ENCODE measurements around the gene DDX43.
"Not testable (repeated sequence)": the region's sequence is repeated elsewhere in the genome, so short reads cannot be mapped to it uniquely, and the experiment has no call there.

Gene DDX43

DNA sequence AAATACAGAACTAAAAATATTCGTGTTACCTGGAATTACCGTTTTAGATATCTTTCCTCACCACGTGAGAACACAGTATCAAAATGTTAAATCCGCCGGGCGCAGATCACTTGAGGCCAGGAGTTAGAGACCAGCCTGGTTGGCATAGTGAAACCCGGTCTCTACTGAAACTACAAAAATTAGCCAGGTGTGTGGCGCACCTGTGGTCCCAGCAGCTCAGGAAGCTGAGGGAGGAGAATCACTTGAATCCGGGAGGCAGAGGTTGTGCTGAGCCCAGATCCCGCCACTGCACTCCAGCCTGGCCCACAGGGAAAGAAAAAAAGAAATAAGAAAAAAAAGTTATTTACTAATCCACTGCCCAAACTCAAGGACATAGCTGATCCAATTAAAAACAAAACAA lies 4.8 kb upstream of the DDX43 start:
- no peak for DNase-seq

- DNase-seq = no peak
Measured at GRCh38 chr6:73391675-73392074, 3.0 kb upstream of the DDX43 start.

DNA sequence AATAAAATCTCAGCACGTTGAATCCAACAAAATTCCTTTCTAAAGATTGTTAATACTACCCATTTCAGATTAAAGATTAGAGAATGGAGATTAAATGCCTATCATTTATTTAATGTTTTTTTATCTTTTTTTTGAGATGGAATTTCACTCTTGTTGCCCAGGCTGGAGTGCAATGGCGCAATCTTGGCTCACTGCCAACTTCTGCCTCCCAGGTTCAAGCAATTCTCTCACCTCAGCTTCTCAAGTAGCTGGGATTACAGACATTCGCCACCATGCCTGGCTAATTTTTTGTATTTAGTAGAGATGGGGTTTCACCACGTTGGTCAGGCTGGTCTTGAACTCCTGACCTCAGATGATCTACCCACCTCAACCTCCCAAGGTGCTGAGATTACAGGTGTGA lies 2.4 kb upstream of the DDX43 start:
- not testable (repeated sequence) for DNase-seq

DNA sequence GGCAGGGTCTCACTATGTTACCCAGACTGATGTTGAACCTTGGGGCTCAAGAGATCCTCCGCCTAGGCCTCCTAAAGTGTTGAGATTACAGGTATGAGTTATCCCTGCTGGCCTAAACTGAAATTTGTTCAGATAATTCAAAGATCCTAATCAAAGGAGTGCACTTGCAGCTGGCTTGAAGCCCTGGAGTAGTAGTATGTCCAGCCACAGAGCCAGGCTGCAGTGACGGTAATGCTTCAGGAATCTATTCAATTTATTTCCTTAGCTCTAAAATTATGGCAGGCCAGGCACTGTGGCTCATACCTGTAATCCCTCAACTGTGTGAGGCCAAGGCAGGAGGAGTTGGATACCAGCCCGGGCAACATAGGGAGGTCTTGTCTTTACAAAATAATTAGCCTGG lies 1.4 kb upstream of the DDX43 start:
- DNase-seq = no peak

- DNase-seq = no peak
Measured at GRCh38 chr6:73395875-73396274, 1.2 kb downstream of the DDX43 start.

- no peak for DNase-seq
Measured at GRCh38 chr6:73400656-73401055, 6.0 kb downstream of the DDX43 start.

- DNase-seq = no peak
Measured at GRCh38 chr6:73409395-73409794, 14.8 kb downstream of the DDX43 start.

- DNase-seq = no peak
Measured at GRCh38 chr6:73413102-73413501, 18.5 kb downstream of the DDX43 start.

GRCh38 chr6:73418081-73418741 lies 23.6 kb downstream of the DDX43 start:
- no peak for DNase-seq

- no peak for DNase-seq
Measured at GRCh38 chr6:73421534-73421933, 26.9 kb downstream of the DDX43 start.

DNA sequence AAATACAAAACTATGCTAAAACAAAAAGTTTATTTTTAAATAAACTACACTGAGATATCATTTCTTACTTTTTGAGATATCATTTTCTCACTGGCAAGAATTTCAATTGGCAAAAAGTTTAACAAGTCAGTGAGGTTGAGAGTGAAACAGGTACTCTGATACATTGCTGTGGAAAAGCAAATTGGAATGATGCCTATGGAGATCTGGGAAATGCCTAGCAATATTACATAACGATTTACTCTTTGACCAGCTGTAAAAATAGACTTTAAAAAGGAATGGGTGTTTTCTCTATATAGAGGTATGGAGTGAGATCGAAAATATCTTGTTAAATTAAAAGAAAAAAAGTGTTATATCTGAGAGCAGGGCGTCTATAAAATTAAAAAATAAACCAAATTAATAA lies 40.6 kb downstream of the DDX43 start:
- no peak for DNase-seq

GRCh38 chr6:73443555-73443954 lies 48.9 kb downstream of the DDX43 start:
- DNase-seq = no peak

DNA sequence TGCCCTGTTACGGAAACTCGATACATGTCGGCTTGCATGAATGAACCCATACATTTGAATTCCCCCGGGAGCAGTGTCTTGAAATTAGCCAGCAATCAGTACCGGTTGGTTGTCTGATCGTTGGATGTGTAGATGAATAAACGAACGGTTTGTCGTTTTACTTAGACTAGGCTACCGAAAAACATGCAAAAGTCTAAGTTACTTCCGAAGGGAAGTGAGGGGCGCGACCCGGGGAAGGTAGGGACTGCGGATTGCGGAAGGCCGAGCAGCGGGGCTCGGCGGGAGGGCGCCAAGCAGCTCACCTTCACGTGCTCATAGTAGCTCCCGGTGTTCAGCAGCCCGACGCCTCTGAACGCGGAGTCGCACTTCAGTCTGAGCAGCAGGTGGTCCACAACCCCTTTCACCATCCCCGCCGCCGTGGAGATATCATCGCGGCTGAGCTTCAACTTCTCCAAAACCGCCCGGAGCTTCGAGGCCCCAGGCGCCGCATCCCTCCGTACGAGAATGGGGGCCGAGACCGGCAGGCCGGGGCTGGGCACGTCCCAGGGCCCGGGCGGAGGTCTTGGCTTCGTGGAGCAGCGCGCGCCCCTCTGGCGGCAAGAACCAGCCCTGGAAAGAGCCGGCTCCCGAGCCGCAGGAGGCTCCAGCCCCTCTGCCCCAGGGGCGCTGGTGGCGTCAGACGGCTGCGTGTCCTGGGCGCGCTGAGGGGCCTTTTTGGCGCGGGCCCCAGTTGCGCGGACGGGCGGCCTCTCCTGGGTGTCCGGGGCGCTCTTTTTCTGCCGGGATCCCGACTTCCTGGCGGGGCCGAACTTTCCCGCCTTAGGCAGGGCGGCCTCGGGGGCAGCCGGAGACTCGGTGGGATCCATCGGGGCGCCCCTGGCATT lies 56.8 kb downstream of the DDX43 start:
- DNase-seq = peak; percentile 49

GRCh38 chr6:73452107-73452461 lies 57.5 kb downstream of the DDX43 start, which contains the start of gene CGAS:
TSS of gene CGAS (minus strand) at chr6:73452297. CDS start at chr6:73452181, 116 bp downstream.
- peak; percentile 75 for DNase-seq

DNA sequence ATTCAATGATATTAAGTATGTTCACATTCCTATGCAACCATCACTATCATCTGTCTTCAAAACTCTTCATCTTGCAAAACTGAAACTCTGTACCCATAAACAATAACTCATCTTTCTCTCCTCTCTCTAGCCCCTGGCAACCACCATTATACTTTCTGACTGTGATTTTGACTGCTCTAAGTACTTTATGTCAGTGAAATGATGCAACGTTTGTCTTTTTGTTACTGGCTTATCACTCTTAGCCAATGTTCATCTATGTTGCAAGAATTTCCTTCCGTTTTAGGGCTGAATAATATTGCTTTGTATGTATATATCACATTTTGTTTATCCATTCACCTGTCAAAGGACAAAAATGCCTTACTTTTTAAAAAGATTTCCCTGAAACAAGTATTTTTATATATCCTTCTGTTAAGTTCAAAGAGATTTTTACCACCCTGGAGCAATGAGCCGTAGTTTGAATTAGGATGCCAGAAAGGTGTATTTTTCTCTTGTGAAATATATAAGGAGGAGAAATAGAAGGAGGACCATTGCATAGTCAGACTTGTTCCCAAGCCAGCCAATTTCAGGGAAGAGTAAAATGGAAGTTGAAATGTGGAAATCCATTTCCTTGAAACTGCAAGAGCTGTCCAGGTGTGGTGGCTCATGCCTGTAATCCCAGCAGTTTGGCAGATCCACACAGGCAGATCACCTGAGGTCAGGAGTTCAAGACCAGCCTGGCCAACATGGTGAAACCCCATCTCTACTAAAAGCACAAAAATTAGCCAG lies 61.4 kb downstream of the DDX43 start:
- DNase-seq = no peak

DNA sequence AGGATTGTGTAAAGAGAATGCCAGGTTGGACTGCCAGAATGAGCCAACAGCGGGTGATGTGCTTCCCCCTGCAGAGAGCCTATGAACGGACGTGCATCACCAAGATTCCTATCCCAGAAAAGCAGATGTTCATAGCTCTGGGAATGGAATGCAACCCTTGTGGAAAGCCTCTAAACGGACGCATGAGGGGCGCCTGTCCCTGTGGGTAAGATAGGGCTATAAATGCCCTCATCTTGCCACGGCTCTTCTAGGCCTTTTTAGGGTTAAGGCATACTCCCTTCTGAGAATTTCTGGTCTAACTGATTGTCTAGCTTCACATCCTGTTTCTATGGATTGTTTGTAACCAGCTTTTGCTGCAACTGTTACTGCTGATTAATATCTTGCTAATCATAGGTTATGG lies 64.8 kb downstream of the DDX43 start:
- not testable (repeated sequence) for DNase-seq

- no peak for DNase-seq
Measured at GRCh38 chr6:73460056-73460455, 65.4 kb downstream of the DDX43 start.

GRCh38 chr6:73461537-73462350 lies 67.1 kb downstream of the DDX43 start, which contains the start of gene MTO1:
TSS of gene MTO1 (plus strand) at chr6:73461737. CDS start at chr6:73461855, 118 bp downstream.
- DNase-seq = peak; percentile 72

Measured in stimulated activated CD4-positive, alpha-beta T cell treated with anti-CD3 and anti-CD28 coated beads, Interleukin-12 subunit alpha, Interleukin-12 subunit beta, amount 100 ng/mL, for 4 hours (primary cell).